Suprapubic skin (tissue), 4 donors: Measurements from ENCODE around the gene MAD1L1.
"Not testable (repeated sequence)": the region's sequence is repeated elsewhere in the genome, so short reads cannot be mapped to it uniquely, and the experiment has no call there.

Experiments
- CTCF ChIP-seq, 2 donors: fragments of 200-600 bp in 1 of 2; fragments of 450-650 bp in 1 of 2; sonication (generic) in 1 of 2; IDR thresholded peaks; one replicate each; pipeline ENCODE4 v1.5.1; 2016 to 2019; ENCODE audit warnings: antibody characterized with exemption in 2 of 2, mild to moderate bottlenecking in 1 of 2, moderate library complexity in 1 of 2
- EP300 ChIP-seq: sonication (generic); formaldehyde crosslinking; IDR thresholded peaks from one replicate; pipeline ENCODE4 v1.6.1; 2017; ENCODE audit warnings: antibody characterized with exemption
- POLR2A ChIP-seq, 2 donors: fragments of 450-650 bp; IDR thresholded peaks; one replicate each; pipeline ENCODE4 v1.6.1; 2017; ENCODE audit warnings: antibody characterized with exemption in 2 of 2, mild to moderate bottlenecking in 2 of 2, moderate library complexity in 2 of 2
- POLR2AphosphoS5 ChIP-seq, 3 donors: sonication (generic); formaldehyde crosslinking; IDR thresholded peaks; one replicate each; pipeline ENCODE4 v1.6.1; 2017; ENCODE audit warnings: antibody characterized with exemption in 3 of 3

- TF ChIP-seq POLR2AphosphoS5 (IDR thresholded peaks at IDR 0.05); POLR2A (IDR thresholded peaks at IDR 0.05); CTCF (IDR thresholded peaks at IDR 0.05); EP300: not testable (repeated sequence)
Observed at GRCh38 chr7:1970285-1970660, 262.5 kb downstream of the MAD1L1 start.
